SK-MEL-5 (cell line): ENCODE data around the gene MYO1D. TPM values are rescaled to one million over a fixed set of nuclear protein-coding genes. Genes with fewer than 3 reads are reported as not detected.
A peak's percentile ranks its signal among the peaks of the same experiment; 100 is the strongest.

Experiments
- DNase-seq: peaks from one replicate; pipeline ENCODE4 v3.0.0-alpha.2; 2016; ENCODE audit warnings: low read depth, low spot score
- in situ Hi-C: cut with HindIII; loops from 2 replicates; pipeline ENCODE4 v1.10.0; 2016; ENCODE audit warnings: low sequenced_read_pairs, high pct_unique_total_duplicates, low pct_unique_long_range_greater_than_20kb
- total RNA-seq: library from RNA; depleted of rRNA; stranded (reverse); fragments of >200 nt; shearing (Covaris generic); gene quantifications from 2 replicates; pipeline ENCODE4 v1.2.3, GENCODE V29; 2014

Gene MYO1D
- total RNA-seq, 1 experiment from 2014 or later, result 44.5 TPM

DNA sequence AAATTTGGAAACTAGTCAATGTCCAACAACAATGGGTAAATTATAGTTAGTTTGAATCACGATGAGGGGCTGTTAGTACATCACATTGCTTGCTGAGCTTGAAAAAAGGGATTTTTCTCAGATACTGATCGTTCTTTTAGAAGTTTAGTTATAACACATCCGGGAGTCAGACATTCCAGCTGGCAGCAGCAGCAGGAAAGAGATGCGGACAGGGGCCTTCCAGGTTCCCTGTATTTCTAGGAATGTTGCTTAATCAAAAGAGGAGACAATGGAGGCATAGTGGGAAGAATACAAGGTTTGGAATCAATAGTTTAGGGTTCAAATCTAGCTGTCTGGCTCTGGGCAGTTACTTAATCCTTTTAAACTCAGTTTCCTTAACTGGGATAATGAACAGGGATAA, 362.3 kb downstream of the MYO1D start:
- in situ Hi-C loops, result no loop called here
- DNase-seq, result no peak

DNA sequence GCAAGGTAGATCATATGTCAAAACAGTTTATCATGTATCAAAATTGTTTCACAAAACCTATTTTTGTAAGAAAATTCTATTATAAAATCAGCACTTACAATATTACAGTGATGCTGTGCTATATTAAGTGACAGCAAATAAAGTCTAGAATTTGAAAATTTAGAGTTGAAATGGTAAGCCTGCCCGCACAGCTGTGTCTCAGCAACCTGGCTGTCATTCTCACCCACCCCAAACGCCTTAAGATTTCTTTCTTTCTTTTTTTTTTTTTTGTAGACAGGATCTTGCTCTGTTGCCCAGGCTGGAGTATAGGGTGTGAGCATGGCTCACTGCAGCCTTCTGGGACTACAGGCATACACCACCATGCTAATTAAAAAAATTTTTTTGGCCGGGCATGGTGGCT, 363.3 kb downstream of the MYO1D start:
- DNase-seq, result no peak
- in situ Hi-C loops, result no loop called here

DNA sequence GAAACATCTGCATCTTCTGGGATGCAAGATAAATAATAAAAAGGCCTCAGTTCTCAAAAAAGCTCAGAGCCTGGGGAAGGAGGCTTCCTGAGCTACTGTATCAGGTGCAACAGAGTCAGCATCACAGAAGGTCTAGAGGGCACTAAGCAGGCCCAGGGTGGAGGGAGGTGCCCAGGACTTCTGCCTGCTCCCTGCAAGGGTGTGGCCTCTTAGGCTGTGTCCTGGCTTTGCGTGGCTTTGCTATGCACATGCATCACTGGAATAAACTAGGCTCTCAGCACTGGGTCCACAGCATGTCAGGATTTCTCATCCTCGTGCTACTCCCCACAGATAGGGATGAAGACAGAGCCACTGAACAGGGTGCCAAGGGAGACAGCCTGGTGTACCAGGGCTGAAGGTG, 364.6 kb downstream of the MYO1D start:
- in situ Hi-C loops, result no loop called here
- no peak for DNase-seq

DNA sequence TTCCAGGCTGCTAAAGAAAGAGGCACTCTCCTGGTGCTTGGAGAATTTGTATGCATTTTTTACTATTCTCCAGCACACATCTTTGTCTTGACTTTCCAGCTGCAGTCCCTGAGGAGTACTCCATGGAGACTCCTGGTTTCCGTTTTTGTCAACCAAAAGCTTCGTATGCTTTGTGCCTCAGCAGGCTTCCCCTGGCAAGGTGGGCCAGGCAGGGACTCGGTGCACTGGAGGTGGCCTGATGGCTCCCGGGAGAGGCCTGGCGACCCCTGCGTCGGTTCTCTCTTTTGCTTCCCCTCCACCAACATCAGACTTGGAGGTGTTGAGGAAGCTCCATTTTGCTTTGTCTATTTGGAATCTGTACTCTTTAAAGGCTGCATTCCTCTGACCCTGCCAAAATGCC, 366.5 kb downstream of the MYO1D start:
- in situ Hi-C loops, result no loop called here
- DNase-seq, result no peak

DNA sequence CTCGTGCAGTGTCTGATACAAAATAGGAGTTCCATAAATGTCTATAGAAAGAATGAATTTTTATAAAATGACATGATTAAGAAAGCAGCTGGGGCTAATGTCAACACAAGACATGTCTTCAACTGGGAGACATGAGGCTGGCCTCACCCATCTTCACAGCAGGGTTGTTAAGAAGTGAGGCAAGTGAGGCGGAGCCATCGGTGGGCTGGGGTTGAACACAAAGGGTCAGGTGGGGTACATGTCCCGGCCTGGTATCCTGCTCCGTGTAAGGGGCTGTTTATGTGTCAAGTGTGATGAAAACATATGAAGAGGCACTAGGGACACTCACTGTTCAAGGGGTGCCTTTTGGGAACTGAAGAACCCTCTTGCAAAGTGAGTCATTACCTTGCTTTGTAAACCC, 368.0 kb downstream of the MYO1D start:
- DNase-seq, result no peak
- in situ Hi-C loops, result no loop called here

DNA sequence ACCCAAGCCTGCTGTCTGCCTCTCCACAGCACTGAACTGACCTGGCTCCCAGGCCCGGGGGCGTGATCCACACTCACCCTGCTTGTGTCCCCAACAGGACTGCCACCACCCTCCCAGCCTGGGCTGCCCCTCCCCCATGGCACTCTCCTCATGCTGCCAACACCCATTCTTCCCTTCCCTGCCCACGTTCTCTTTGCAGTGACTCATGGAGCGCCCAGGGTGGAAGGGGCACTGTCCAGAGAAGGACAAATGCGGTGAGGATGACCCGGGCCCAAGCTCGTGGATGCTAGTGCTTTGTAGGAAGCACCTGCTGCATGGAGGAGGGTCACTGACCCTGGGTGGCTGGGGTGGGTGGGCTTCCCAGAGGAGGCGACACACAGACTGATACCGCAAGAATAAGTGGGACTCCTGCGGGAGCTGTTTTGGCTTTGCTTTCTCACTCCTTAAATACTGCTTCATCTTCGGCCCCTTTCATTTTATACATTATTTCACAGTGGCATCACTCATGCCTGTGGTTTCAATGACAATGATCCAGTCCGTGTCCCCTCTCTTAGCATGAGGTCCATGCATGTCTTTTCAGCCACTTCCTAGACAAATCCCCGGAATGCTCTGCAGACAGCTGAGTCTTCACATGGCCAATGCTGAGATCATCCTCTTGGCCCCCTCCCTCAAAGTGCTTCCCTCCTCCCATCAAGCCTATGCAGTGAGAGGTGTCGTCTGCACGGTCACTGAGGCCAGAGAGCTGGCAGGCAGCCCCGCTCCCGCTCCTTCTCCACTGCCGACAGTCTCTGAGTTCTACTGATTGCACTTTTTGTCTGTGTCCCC, 372.5 kb downstream of the MYO1D start:
- no peak for DNase-seq

DNA sequence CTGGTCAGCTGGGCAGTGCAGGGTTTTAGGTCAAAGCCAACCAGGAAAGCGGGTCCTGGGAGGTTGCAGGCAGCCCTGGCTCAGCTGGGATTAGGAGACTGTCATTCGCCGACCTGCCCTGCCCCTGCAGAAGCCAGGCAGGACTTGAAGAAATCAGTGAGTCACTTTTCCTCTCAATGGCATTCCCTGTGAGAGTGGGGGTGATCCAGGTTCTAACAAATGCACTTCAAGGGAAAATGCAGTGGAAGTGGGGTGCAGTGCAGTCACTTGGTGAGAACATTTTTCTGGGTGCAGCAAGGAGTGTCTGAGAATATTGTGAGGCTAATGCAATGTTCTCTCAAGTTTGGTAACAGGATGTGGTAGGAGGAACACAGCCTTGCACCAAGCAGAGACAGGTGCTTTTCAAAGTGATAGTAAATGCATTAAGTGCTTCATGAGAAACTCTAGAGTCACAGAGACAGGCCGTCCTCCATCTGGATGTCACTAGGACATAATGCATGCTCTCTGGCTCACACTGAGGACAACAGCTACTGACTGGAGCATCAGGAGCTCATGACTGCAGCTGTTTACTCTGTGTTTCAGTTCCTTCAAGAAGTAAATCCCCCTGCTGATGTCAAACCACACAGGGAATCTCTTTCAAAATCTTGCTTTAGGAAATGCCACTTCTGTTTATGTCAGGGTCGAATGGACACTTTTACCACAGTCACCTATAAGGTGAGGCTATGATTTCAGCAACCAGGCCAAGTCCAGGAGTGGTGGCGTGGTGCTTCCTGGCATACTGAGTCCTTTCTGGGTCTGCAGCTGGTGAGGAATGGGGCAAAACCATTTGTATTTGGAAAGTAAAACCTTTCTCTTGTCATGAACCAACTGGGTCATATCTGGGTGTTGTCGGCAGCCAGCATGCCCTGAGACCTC, 373.4 kb downstream of the MYO1D start:
- no peak for DNase-seq
- in situ Hi-C loops, result no loop called here

More for the DNA sequence above, 372.5 kb downstream of the MYO1D start:
- in situ Hi-C loops, result no loop called here

DNA sequence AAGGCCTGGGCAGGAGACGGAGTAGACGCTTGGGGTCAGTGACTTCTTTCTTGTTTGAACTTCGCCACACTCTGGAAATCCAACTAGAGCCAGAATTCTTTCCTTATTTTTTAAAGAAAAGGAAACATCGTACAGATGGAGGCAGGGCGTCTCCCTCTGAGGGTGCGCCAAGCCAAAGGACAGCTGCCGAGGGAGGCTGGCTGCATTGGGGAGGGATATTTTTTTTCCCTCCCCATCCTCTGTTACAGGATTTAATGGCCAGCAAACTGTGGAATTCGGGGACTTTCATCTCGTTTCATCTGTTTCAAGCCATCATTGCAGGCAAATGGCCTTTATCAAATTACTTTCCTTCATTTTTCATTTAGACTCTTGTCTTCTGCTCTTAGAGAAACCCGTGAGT, 374.2 kb downstream of the MYO1D start:
- in situ Hi-C loops, result no loop called here
- DNase-seq, result no peak

DNA sequence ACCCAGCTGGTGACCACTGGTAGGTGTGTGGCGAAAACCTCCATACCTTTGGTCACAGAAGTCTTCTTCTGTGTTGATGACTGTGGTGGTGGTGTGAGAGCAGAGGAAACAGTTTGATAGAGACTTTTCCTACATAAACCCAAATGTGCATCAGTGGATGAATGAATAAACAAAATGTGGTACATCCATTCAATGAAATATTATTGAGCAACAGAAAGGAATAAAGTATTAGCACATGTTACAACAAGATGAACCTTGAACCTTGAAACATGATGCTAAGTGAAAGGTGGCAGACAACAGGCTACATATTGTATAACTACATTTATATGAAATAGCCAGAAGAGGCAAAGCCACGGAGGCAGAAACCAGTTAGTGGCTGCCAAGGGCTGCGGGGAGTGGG, 374.9 kb downstream of the MYO1D start:
- DNase-seq, result no peak
- in situ Hi-C loops, result no loop called here

DNA sequence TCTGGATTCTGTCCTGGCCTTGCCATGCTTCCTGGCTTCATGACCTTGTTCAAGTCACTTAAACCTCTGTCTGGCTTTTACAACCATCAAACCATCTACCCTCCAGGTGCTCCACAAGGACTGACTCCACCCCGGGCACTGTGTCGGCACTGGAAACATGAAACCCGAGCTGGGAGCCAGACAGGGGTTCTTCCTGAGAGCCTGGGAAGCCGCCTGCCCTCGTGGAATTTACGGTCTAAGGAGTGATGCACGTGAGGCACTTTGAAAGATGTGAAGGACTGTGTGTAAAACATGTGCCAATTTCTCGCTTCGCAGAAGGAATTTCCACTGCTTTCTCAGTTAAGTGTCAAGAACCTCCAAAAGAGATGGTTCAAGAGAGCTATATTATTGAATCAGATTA, 378.5 kb downstream of the MYO1D start:
- in situ Hi-C loops, result no loop called here

DNA sequence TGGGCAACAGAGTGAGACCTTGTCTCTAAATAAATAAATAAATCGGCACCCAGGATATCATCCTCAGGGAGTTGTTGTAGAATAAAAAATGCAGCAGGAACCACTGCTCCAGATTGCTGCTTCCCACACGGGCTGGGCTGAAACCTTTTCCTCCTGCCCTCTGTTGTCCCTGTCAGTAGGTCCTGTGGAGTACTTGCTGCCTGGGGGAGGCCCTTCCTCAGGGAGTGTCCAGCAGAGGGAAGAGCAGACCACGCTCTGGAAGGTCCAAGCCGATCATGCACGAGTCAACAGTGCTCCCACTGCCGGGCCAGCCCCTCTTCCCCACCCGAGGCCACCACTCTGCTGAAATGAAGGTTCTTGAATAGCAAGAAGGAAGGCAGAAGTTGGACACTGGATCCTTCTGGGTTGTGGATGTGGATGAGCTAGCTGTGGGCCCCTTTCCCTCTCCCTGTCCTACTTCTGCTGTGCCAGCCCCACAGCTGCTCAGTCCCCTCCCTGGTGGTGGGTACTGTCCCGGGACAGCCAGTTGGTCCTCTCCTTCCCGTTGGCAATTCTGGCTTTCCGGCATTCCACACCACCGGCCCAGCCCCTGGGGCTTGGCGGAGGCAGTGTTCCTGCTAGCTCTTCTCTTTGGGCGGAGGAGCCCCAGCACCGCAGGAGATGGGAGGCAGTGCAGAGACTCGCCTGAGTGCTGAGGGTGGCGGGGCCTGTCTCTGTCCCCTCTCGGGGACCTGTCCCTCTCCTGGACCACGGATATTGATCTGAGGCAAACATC, 379.3 kb downstream of the MYO1D start:
- peak; percentile 62 for DNase-seq
- in situ Hi-C loops, result no loop called here

More for the DNA sequence above, 378.5 kb downstream of the MYO1D start:
- no peak for DNase-seq

DNA sequence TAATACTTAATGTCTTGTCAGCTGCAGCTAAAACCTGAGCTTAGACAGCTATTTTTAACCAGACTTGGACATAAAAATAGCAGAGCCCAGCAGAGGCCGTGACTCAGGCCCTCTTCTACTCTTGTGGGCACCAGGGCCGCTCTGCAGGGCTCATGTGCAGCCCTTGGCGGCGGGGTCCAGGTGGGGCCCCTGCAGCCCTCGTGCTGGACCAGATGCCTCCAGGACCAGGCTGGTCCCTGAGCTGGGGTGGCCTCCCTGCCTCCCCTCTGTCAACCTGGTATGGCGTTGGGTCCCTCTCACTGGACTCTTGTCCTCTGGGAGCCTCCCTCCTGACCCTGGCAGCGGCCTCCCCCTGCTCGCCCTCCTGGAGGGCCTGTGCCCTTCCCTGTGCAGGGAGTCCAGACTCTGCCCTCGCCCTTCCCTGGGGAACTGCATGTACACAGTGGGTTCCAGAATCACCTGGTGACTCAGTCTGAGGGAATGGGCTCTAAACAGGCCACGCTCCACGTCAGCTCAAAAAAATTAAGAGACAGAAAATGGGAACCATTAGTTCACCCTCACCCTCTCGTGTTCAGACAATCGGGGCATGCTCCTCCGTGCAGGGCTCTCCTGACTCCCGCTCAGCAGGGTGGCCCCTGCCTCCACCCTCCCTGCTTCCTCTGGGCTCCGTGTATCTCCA, 380.4 kb downstream of the MYO1D start:
- DNase-seq, result no peak
- in situ Hi-C loops, result no loop called here

DNA sequence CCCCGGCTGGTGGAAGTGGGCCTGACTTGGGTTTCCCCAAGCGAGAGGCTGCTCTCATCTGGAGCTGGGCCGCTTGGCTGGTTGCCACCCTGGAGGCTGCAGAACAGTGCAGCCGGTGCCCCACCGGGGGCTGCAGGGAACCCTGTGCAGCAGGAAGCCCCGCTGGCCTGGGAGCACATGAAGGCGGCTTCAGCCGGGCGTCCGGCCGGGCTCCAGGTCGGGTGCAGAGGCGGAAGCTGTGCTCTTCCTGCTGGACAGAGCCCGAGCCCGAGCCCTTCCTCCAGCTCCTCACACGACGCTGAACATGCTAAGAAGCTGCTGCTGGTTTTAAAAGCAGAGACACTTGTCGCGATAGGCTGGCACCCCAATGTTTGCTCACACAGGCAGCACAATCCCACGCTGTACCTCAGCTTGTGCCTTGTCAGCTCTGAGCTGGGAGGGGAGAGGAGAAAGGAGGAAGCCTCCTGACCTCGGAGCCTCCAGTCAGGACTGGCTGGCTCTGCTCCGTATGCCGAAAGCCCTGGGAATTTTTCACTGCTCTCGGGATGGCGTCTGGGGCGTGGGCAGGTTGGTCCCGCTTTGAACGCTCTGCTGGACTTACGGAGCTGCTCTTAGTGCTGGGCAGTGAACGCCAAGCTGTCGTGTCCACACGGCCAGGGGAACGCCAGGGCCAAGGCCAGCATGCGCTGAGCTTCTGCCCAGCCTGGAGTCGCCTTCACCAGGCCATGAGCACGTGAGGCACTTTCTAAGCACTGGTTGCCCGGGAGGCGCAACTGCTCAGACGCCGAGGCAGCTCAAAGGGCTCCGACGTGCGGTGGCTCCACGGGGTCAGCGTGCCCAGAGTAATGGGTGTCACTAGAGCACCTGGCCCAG, 381.3 kb downstream of the MYO1D start:
- no peak for DNase-seq
- in situ Hi-C loops, result no loop called here

DNA sequence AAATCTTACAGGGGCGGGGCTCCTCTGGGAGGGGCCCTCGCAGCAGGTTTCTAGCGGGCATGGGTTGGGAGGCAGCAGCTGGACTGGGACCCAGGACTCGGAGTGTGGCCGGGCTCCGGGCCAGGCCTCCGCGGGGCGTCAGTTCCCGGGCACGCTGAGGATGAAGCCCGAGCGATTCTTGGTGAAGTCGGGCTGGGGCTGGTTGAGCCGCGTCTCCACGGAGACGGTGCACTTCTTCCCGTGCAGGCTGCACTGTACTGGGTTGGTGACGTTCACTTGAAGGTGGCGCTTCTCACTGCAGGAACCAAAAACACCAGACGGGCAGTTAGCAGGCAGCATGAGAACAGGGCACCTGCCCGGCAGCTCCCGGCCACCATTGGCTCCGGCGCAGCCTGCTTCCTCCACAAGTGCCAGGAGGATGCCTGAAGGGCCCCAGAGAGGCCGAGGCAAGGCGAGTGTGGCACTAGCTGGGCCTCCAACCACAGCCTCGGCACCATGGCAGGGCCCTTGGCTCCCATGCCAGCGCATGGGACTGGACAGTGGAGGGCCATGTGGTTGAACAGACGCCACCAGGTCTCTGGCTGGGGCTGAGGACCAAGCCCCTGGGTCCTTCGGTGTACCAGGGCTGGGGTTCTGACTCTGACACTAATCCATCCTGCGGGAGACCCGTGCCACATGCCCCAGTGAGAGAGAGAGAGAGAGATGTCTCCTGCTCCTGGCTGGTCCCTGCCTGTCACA, 382.1 kb downstream of the MYO1D start:
- in situ Hi-C loops, result no loop called here

DNA sequence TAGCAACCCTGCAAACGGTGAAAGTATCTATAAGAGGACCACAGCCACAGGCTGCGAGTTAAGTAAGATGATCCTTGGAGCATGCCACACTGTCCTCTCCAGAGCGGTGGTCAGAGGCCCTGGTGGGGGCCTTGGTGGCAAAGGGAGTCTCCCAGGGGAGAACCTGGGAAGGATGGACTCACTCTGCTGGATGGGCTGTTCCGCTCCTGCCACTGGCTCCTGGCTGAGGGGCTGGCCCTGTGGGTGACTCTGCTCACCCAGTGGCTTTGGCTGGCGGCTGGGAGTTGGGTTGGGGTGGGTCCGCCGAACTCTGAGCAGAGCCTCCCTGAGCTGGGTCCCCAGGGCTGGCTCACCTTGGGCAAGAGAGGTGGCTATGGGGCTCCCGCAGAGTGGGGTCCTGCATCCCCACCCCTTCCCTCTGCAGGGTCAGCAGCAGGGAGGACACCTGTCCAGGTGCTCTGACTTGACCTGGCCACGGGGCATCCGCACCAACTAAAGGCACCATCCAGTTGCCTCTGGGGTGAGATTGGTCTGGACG, 382.9 kb downstream of the MYO1D start:
- in situ Hi-C loops, result no loop called here
- no peak for DNase-seq

More for the DNA sequence above, 382.1 kb downstream of the MYO1D start:
- no peak for DNase-seq

DNA sequence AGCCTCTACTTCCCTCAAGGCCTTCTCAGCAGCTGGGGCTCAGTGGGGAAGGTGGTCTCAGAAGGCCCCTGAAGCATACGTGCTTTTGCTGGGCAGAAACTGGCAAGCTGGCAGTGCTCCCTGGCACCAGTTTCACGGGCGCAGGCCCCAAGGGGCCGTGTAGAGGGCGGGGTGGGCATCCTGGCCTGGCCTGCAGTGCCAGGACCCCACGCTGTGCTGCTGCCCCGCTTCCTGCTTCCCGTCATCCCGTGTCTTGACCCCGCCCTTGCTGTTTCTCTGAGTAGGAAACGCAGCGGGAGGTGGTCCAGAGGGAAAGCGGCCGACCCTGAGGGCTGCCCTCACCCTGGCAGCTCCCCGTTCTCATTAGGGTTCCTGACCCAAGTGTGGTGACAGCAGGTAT, 383.4 kb downstream of the MYO1D start:
- no peak for DNase-seq
- in situ Hi-C loops, result no loop called here
